Coronary artery (tissue), 2 donors: ENCODE results near the gene TYROBP.
A peak's percentile ranks its signal among the peaks of the same experiment; 100 is the strongest.

Source experiments
- DNase-seq: peaks from one replicate; pipeline ENCODE4 v3.0.0-alpha.2; 2017; ENCODE audit warnings: low spot score
- H3K27ac ChIP-seq, 2 donors: fragments of 200-600 bp; sonication (generic); one replicate each; pipeline ENCODE4 v1.5.1; 2016 to 2019
- H3K4me3 ChIP-seq: fragments of 200-600 bp; sonication (generic); 2 replicates; pipeline ENCODE4 v1.5.1; 2016; ENCODE audit warnings: mild to moderate bottlenecking, moderate library complexity
- CTCF ChIP-seq: fragments of 200-600 bp; sonication (generic); IDR thresholded peaks from one replicate; pipeline ENCODE4 v1.5.1; 2019; ENCODE audit warnings: antibody characterized with exemption

The TYROBP gene

DNA sequence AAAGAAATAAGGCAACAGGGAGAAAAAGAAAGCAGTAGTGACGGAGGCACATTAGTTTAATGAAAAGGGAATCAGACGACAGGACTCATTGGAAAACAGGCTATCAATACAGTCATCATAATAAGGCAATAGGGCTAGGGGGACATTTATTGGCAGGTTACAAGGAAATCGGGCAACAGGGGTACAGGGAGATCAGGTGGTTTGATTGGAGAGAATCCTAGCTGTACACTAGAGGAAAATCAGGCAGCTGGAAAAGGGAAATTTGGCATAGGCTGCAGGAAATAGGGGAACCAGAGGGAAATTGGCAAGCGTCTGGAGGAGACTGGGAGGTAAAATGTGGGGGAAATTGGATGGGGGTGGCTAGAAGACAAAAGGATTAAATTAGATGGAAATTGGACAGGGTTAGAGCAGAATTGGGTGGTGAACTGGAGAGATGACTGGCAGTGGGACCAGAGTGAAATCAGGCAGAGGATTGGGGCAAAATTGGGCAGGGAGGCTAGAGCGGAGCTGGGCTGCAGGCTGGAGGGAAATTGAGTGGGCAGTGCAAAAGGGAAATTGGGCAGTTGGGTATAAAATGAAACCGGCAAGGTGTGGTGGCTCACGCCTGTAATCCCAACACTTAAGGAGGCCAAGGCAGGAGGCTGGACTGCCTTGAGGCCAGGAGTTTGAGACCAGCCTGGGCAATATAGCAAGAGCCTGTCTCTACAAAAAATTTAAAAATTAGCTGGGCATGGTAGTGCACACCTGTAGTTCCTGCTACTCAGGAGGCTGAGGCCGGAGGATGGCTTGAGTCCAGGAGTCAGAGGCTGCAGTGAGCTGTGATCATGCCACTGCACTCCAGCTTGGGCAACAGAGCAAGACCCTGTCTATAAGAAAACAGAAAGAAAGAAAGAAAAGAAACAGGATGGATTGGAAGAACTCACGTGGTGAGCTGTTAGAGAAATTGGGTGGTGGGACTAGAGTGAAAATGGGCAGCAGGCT, 35.5 kb upstream of the TYROBP start:
- Histone ChIP-seq H3K4me3 (no peak overlapping the region), H3K27ac (no peak overlapping the region)
- DNase-seq = no peak
- no peak for TF ChIP-seq CTCF

- Histone ChIP-seq H3K27ac (no peak overlapping the region), H3K4me3 (no peak overlapping the region)
- no peak for DNase-seq
- TF ChIP-seq CTCF = no peak
These were observed 34.1 kb upstream of the TYROBP start for GRCh38 chr19:35942235-35942634.

GRCh38 chr19:35940839-35941238, 32.7 kb upstream of the TYROBP start:
- no peak for DNase-seq
- Histone ChIP-seq H3K27ac (no peak overlapping the region), H3K4me3 (no peak overlapping the region)
- TF ChIP-seq CTCF = no peak

GRCh38 chr19:35940078-35940775, 32.1 kb upstream of the TYROBP start:
- no peak for TF ChIP-seq CTCF
- no peak overlapping the region for H3K4me3 ChIP-seq

GRCh38 chr19:35939307-35940077, 31.4 kb upstream of the TYROBP start:
- DNase-seq = no peak
- no peak for TF ChIP-seq CTCF

More at GRCh38 chr19:35940078-35940775, 32.1 kb upstream of the TYROBP start:
- no peak overlapping the region for H3K27ac ChIP-seq
- DNase-seq = no peak

GRCh38 chr19:35938282-35939224, 30.5 kb upstream of the TYROBP start:
- no peak for TF ChIP-seq CTCF
- Histone ChIP-seq H3K4me3 (peak overlapping the region; percentile 87), H3K27ac (no peak overlapping the region)
- no peak for DNase-seq

More at GRCh38 chr19:35939307-35940077, 31.4 kb upstream of the TYROBP start:
- no peak overlapping the region for H3K4me3 ChIP-seq
- no peak overlapping the region for H3K27ac ChIP-seq
